ENCODE data around the gene CCDC178.

Gene CCDC178

GRCh38 chr18:33288082-33288716, 152.3 kb downstream of the CCDC178 start:
- TF ChIP-seq TAF1 (IDR thresholded peaks at IDR 0.05; ENCODE audit: borderline replicate concordance, insufficient read depth, low read length): no peak
- no peak for TF ChIP-seq POLR2AphosphoS5 (IDR thresholded peaks at IDR 0.05; ENCODE audit: low read depth, low read length)
- TF ChIP-seq FOXP2 (optimal IDR thresholded peaks at IDR 0.05; ENCODE audit: borderline replicate concordance, extremely low read depth, extremely low read length, insufficient read depth): no peak
- no peak for TF ChIP-seq SIN3A (IDR thresholded peaks at IDR 0.05; ENCODE audit: borderline replicate concordance, insufficient read depth, low read length)
- no peak for TF ChIP-seq REST (IDR thresholded peaks at IDR 0.05; ENCODE audit: insufficient read depth in 1 of 2, low read depth in 2 of 2, low read length in 2 of 2)

GRCh38 chr18:33282709-33283333, 157.7 kb downstream of the CCDC178 start:
- TF ChIP-seq TAF1 (IDR thresholded peaks at IDR 0.05; ENCODE audit: borderline replicate concordance, insufficient read depth, low read length): no peak
- no peak for TF ChIP-seq POLR2AphosphoS5 (IDR thresholded peaks at IDR 0.05; ENCODE audit: low read depth, low read length)
- no peak for TF ChIP-seq SIN3A (IDR thresholded peaks at IDR 0.05; ENCODE audit: borderline replicate concordance, insufficient read depth, low read length)

GRCh38 chr18:33282142-33282541, 158.4 kb downstream of the CCDC178 start:
- TF ChIP-seq POLR2AphosphoS5 (IDR thresholded peaks at IDR 0.05; ENCODE audit: low read depth, low read length) (no peak), REST (IDR thresholded peaks at IDR 0.05; ENCODE audit: insufficient read depth in 1 of 2, low read depth in 2 of 2, low read length in 2 of 2) (no peak)

- no peak for TF ChIP-seq FOXP2 (optimal IDR thresholded peaks at IDR 0.05; ENCODE audit: borderline replicate concordance, extremely low read depth, extremely low read length, insufficient read depth)
Measured at GRCh38 chr18:33277431-33277830, 163.1 kb downstream of the CCDC178 start.

- TF ChIP-seq TAF1 (IDR thresholded peaks at IDR 0.05; ENCODE audit: borderline replicate concordance, insufficient read depth, low read length) (no peak), REST (IDR thresholded peaks at IDR 0.05; ENCODE audit: insufficient read depth in 1 of 2, low read depth in 2 of 2, low read length in 2 of 2) (no peak), POLR2AphosphoS5 (IDR thresholded peaks at IDR 0.05; ENCODE audit: low read depth, low read length) (no peak), SIN3A (IDR thresholded peaks at IDR 0.05; ENCODE audit: borderline replicate concordance, insufficient read depth, low read length) (no peak), FOXP2 (optimal IDR thresholded peaks at IDR 0.05; ENCODE audit: borderline replicate concordance, extremely low read depth, extremely low read length, insufficient read depth) (no peak)
Measured at GRCh38 chr18:33275843-33276242, 164.7 kb downstream of the CCDC178 start.

GRCh38 chr18:33270297-33270696, 170.2 kb downstream of the CCDC178 start:
- TF ChIP-seq POLR2AphosphoS5 (IDR thresholded peaks at IDR 0.05; ENCODE audit: low read depth, low read length) (no peak), FOXP2 (optimal IDR thresholded peaks at IDR 0.05; ENCODE audit: borderline replicate concordance, extremely low read depth, extremely low read length, insufficient read depth) (no peak), REST (IDR thresholded peaks at IDR 0.05; ENCODE audit: insufficient read depth in 1 of 2, low read depth in 2 of 2, low read length in 2 of 2) (no peak), SIN3A (IDR thresholded peaks at IDR 0.05; ENCODE audit: borderline replicate concordance, insufficient read depth, low read length) (no peak), TAF1 (IDR thresholded peaks at IDR 0.05; ENCODE audit: borderline replicate concordance, insufficient read depth, low read length) (no peak)
